B cell (primary cell): ENCODE measurements around the gene HLCS.

Experiments
- CTCF ChIP-seq: fragments of 200-600 bp; IDR thresholded peaks from one replicate; pipeline ENCODE4 v1.8.0; 2022; ENCODE audit warnings: antibody characterized with exemption, mild to moderate bottlenecking
- EZH2 ChIP-seq: IDR thresholded peaks from 2 replicates; pipeline ENCODE4 v1.6.1; 2012; ENCODE audit warnings: borderline replicate concordance, low read depth, mild to moderate bottlenecking, moderate library complexity, low read length; ENCODE audit not compliant: insufficient read depth, poor library complexity, severe bottlenecking

- TF ChIP-seq CTCF: no peak
- TF ChIP-seq EZH2: no peak
Measured at GRCh38 chr21:37000381-37000780, 33.9 kb upstream of the HLCS start.
